Endothelial cell of umbilical vein (primary cell): Measurements from ENCODE around the gene LTN1.

Experiments
- CTCF ChIP-seq, 2 donors: IDR thresholded peaks; 1 replicate in 1 of 2; 2 replicates in 1 of 2; pipeline ENCODE4 v1.5.1; 2011; ENCODE audit warnings: low read length in 2 of 2, mild to moderate bottlenecking in 2 of 2, moderate library complexity in 2 of 2, control low read depth in 1 of 2, inconsistent platforms in 1 of 2, low read depth in 1 of 2; ENCODE audit not compliant: insufficient read depth in 1 of 2; ENCODE audit errors: extremely low read depth in 1 of 2
- EZH2 ChIP-seq: IDR thresholded peaks from 2 replicates; pipeline ENCODE4 v1.6.1; 2012; ENCODE audit warnings: borderline replicate concordance, low read depth, mild to moderate bottlenecking, moderate library complexity, low read length, inconsistent platforms; ENCODE audit not compliant: severe bottlenecking
- FOS ChIP-seq: IDR thresholded peaks from 2 replicates; pipeline ENCODE4 v1.6.1; 2011; ENCODE audit warnings: mild to moderate bottlenecking, low read length, moderate library complexity, borderline replicate concordance; ENCODE audit not compliant: insufficient read depth
- GATA2 ChIP-seq: IDR thresholded peaks from 2 replicates; pipeline ENCODE4 v1.7.0; 2011; ENCODE audit warnings: low read depth, mild to moderate bottlenecking, moderate library complexity, mixed read lengths, low read length; ENCODE audit not compliant: insufficient read length, insufficient read depth
- JUN ChIP-seq: IDR thresholded peaks from 2 replicates; pipeline ENCODE4 v1.6.1; 2011; ENCODE audit warnings: borderline replicate concordance, low read depth; ENCODE audit not compliant: insufficient read length, insufficient read depth
- MAX ChIP-seq: IDR thresholded peaks from 2 replicates; pipeline ENCODE4 v1.6.1; 2011; ENCODE audit not compliant: insufficient read depth, insufficient read length
- MYC ChIP-seq: IDR thresholded peaks from one replicate; pipeline ENCODE4 v1.6.1; 2011; ENCODE audit warnings: mild to moderate bottlenecking, low read depth, low read length
- POLR2A ChIP-seq: IDR thresholded peaks from 2 replicates; pipeline ENCODE4 v1.6.1; 2012; ENCODE audit warnings: low read depth, mild to moderate bottlenecking, control low read depth, low read length
- POLR2AphosphoS5 ChIP-seq: IDR thresholded peaks from 2 replicates; pipeline ENCODE4 v1.6.1; 2012; ENCODE audit warnings: low read depth, mild to moderate bottlenecking, control low read depth, low read length, moderate library complexity; ENCODE audit not compliant: insufficient read depth

- TF ChIP-seq POLR2A (no peak), POLR2AphosphoS5 (no peak), GATA2 (no peak), CTCF (IDR thresholded peaks at IDR 0.05; ENCODE audit: extremely low read depth in 1 of 2, insufficient read depth in 1 of 2, low read depth in 1 of 2, low read length in 2 of 2) (no peak), EZH2 (no peak), MYC (no peak), JUN (no peak), FOS (no peak), MAX (no peak)
Measured at GRCh38 chr21:28882345-28882744, 110.3 kb downstream of the LTN1 start.
